K562 (cell line): Measurements from ENCODE around the gene WDR91.

Experiments
- ADNP ChIP-seq: fragments of 200-800 bp; sonication (Bioruptor generic); IDR thresholded peaks from 2 replicates; pipeline ENCODE4 v1.6.1; 2016; ENCODE audit warnings: missing genetic modification characterization, missing compliant biosample characterization
- CTCF ChIP-seq, 3 experiments: IDR thresholded peaks in 2 of 3; conservative IDR thresholded peaks in 1 of 3; 2 replicates each; pipeline ENCODE4 v1.5.1; 2011 to 2012; ENCODE audit warnings: low read length in 3 of 3, mild to moderate bottlenecking in 3 of 3, control low read depth in 2 of 3, improper control_type of control experiment in 1 of 3, inconsistent platforms in 1 of 3, low read depth in 1 of 3, mixed read lengths in 1 of 3, moderate library complexity in 1 of 3; ENCODE audit not compliant: insufficient read depth in 2 of 3
- ETV1 ChIP-seq: fragments of 450-650 bp; conservative IDR thresholded peaks from 2 replicates; pipeline ENCODE4 v1.6.1; 2016; ENCODE audit warnings: missing genetic modification characterization, control low read depth, low read depth, missing compliant biosample characterization
- JUN ChIP-seq, 2 experiments: sonication (generic) in 1 of 2; formaldehyde crosslinking in 1 of 2; IDR thresholded peaks; 2 replicates each; pipeline versions ENCODE4 v1.6.1 to v1.8.0; 2012 to 2022; ENCODE audit warnings: borderline replicate concordance in 2 of 2, mild to moderate bottlenecking in 2 of 2, improper control_type of control experiment in 1 of 2, low read depth in 1 of 2, low read length in 1 of 2, missing genetic modification reagents in 1 of 2
- POLR2AphosphoS5 ChIP-seq: IDR thresholded peaks from 2 replicates; pipeline ENCODE4 v1.6.1; 2011; ENCODE audit warnings: mild to moderate bottlenecking, low read depth, low read length, moderate library complexity; ENCODE audit not compliant: control insufficient read depth, insufficient read depth
- POLR2B ChIP-seq: fragments of 450-650 bp; IDR thresholded peaks from 2 replicates; pipeline ENCODE4 v1.6.1; 2018; ENCODE audit warnings: low read depth; ENCODE audit not compliant: partially characterized antibody
- RAD21 ChIP-seq, 2 experiments: fragments of 250-450 bp in 1 of 2; fragments of 450-650 bp in 1 of 2; sonication (Bioruptor Pico) in 1 of 2; formaldehyde crosslinking in 1 of 2; IDR thresholded peaks in 1 of 2; conservative IDR thresholded peaks in 1 of 2; 2 replicates each; pipeline versions ENCODE4 v1.4.0 to v1.8.0; 2020 to 2022; ENCODE audit warnings: mild to moderate bottlenecking in 2 of 2, moderate library complexity in 1 of 2
- RBBP5 ChIP-seq: fragments of 200-600 bp; sonication (generic); IDR thresholded peaks from 2 replicates; pipeline ENCODE4 v1.6.1; 2012; ENCODE audit warnings: borderline replicate concordance, mild to moderate bottlenecking, low read length, control low read depth, inconsistent platforms; ENCODE audit not compliant: insufficient read depth, poor library complexity, severe bottlenecking
- SMC3 ChIP-seq: conservative IDR thresholded peaks from 2 replicates; pipeline ENCODE4 v1.6.1; 2011; ENCODE audit warnings: low read depth, low read length, improper control_type of control experiment; ENCODE audit not compliant: insufficient read depth
- U2AF2 ChIP-seq: fragments of 200-400 bp; formaldehyde crosslinking; optimal IDR thresholded peaks from 2 replicates; pipeline ENCODE3; 2017; ENCODE audit warnings: low read depth, mild to moderate bottlenecking, low read length
- ZSCAN32 ChIP-seq: fragments of 450-650 bp; formaldehyde crosslinking; IDR thresholded peaks from 2 replicates; pipeline ENCODE4 v1.4.0; 2020; ENCODE audit warnings: mild to moderate bottlenecking, moderate library complexity

- TF ChIP-seq RBBP5 (no peak), CTCF (IDR thresholded peaks at IDR 0.05 in 2 of 3, conservative IDR thresholded peaks at IDR 0.05 in 1 of 3; ENCODE audit: insufficient read depth in 2 of 3, low read depth in 1 of 3, low read length in 3 of 3) (no peak), JUN (IDR thresholded peaks at IDR 0.05; ENCODE audit: borderline replicate concordance, low read depth, low read length) (no peak), JUN (CRISPR knock-in tag; IDR thresholded peaks at IDR 0.05; ENCODE audit: borderline replicate concordance) (no peak), POLR2AphosphoS5 (no peak), ZSCAN32 (CRISPR knock-in tag) (no peak), POLR2B (no peak), ADNP (tag) (no peak), U2AF2 (no peak), SMC3 (no peak), ETV1 (tag) (no peak), RAD21 (CRISPR knock-in tag; conservative IDR thresholded peaks at IDR 0.05 in 1 of 2, IDR thresholded peaks at IDR 0.05 in 1 of 2) (no peak)
Observed at GRCh38 chr7:135197906-135198655, 13.2 kb downstream of the WDR91 start.
